Measurements from ENCODE around the gene EMID1.

The EMID1 gene

DNA sequence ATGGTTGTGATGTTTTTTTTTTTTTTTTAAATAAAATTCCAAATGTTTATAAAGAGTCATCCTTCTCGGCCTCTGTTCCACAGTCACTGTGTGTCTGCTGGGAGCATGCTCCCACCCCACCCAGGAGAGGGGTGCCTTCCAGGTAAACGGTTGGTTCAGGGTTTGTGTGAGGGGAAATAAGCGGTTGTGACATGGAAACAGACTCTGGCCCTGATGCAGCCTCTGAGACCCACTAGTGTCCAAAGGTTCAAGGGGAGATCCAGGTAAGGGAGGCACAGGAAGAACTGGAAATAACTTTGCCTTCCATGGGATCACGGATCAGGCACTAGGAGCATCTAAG lies 94.7 kb downstream of the EMID1 start:
- DNase-seq: no peak

GRCh38 chr22:29300807-29301601 lies 95.3 kb downstream of the EMID1 start:
- DNase-seq: no peak

DNA sequence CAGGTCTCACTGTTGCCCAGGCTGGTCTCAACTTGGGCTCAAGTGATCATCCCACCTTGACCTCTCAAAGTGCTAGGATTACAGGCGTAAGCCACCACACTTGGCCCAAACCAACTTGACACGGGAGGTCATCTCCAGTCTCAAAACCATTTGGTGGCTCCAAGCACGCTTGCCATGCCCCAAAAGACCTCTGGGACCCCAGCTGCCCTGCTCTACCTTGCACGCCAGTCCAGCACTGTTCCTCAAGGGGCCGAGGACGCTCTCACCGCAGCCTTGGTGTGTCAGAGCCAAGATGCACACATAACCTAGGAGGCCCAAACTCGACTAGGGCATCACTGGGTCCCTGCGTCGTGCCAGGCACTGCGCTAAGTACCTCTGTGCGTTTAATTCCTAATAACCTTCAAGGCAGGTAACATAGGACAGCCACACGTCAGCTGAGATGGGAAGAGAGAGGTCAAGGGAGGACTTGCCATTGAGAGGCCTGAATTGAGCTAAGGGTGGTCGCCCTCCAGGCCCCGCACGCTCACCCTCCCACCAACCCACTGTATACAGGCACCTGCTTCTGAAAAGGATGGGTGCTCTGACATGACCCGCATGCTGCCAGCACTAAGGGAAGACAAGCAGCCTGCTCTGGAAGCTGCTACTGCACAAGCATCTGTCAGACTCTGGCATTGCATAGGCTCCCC lies 96.2 kb downstream of the EMID1 start:
- DNase-seq: no peak

DNA sequence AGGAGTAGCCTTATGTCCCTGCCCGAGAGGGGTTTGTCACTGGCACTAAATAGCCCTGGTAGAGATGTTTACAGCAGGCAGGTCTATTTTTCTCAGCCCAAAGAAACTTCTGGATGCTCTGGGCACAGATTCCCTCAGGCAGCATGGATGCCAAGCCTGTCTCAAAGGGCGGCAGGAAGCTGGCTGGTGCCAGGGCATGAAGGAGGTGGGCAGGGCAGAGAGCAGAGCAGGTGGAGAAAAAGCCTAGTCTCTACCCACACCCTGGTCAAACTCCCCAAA lies 96.6 kb downstream of the EMID1 start:
- DNase-seq: no peak

GRCh38 chr22:29302681-29303465 lies 97.2 kb downstream of the EMID1 start:
- no peak for DNase-seq

DNA sequence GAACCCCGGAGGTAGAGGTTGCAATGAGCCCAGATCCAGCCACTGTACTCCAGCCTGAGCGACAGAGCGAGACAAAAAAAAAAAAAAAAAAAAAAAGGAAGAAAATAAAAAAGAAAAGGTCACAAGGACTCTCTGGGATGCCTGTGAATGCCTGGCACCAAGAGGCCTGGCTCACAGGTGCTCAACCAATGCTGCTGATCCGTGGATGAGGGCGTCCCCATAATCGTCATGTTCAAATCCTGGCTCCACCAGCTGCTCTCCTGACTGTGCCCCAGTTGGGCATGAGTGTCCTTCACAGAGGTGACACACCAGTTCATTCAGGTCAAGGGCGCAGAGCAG lies 100.1 kb downstream of the EMID1 start:
- DNase-seq: no peak

- DNase-seq: peak; percentile 44
Observed at GRCh38 chr22:29306175-29306834, 100.6 kb downstream of the EMID1 start, which contains the start of gene GAS2L1. Gene GAS2L1 (plus strand): TSS chr22:29306650. CDS start chr22:29308106, 1,456 bp downstream.

DNA sequence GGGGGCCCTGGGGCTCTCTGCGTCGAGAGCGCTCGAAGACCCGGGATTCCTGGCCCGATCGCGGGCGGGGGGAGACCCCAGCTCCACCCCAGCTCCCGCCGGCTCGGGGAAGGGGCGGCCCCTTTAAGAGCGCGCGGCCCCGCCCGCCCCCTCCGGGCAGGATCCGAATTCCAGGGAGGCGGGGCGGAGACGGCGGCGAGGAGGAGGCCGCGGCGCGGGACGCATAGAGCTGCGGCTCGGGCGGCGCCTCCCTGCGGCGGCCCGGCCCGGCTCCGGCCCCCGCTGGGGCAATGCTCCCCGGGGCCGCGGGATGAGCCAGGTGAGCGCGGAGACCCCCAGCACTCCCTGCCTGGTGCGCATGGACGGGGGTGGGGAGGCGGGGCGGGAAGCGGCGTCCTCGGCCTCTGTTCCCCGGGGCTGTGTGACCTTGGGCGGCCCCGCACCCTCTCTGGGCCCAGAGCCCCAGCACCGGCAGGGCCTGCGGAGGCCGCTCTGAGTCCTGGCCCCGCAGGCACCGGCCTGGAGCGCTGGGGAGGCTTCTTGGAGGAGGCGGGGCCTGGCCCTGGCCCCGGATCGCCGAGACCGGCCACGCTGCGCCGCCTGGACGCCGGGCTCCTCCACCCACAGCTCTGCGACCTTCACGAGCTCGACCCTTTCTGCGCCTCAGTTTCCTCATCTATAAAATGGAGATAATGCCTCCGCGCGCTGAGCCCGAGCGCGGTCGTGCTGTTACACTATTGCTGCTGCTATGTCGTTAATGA lies 101.3 kb downstream of the EMID1 start:
- peak; percentile 6 for DNase-seq

- DNase-seq: no peak
Observed at GRCh38 chr22:29307596-29308147, 102.0 kb downstream of the EMID1 start.

DNA sequence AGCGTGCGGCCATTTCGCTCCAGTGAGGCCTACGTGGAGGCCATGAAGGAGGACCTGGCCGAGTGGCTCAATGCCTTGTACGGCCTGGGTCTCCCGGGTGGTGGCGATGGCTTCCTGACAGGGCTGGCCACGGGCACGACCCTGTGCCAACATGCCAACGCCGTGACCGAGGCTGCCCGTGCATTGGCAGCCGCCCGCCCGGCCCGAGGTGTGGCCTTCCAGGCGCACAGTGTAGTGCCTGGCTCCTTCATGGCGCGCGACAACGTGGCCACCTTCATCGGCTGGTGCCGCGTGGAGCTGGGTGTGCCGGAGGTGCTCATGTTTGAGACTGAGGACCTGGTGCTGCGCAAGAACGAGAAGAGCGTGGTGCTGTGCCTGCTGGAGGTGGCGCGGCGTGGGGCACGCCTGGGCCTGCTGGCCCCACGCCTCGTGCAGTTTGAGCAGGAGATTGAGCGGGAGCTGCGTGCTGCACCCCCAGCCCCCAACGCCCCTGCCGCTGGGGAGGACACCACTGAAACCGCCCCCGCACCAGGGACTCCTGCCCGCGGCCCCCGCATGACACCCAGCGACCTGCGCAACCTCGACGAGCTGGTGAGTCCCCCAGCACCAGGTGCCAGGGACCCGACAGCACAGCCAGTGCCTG lies 102.6 kb downstream of the EMID1 start:
- no peak for DNase-seq

- DNase-seq: no peak
Observed at GRCh38 chr22:29308791-29309262, 103.1 kb downstream of the EMID1 start.
